Activated T-helper 9 cell treated with anti-CD3 and anti-CD28 coated beads, Interleukin-2, amount 50 U/mL, for 16 hours (primary cell): Measurements from ENCODE around the gene ELOVL6.
"Not testable (repeated sequence)": the region's sequence is repeated elsewhere in the genome, so short reads cannot be mapped to it uniquely, and the experiment has no call there.

Source experiments
- DNase-seq: peaks from one replicate; pipeline ENCODE4 v3.0.0-alpha.2; 2020; ENCODE audit warnings: low read depth

Gene ELOVL6

GRCh38 chr4:110160618-110161017 lies 37.8 kb downstream of the ELOVL6 start:
- no peak for DNase-seq

GRCh38 chr4:110159541-110159940 lies 38.9 kb downstream of the ELOVL6 start:
- no peak for DNase-seq

- DNase-seq: no peak
Observed at GRCh38 chr4:110157580-110157979, 40.8 kb downstream of the ELOVL6 start.

GRCh38 chr4:110157166-110157565 lies 41.2 kb downstream of the ELOVL6 start:
- DNase-seq: not testable (repeated sequence)

- no peak for DNase-seq
Observed at GRCh38 chr4:110156442-110156841, 42.0 kb downstream of the ELOVL6 start.

GRCh38 chr4:110155654-110156053 lies 42.8 kb downstream of the ELOVL6 start:
- no peak for DNase-seq

GRCh38 chr4:110154582-110154981 lies 43.8 kb downstream of the ELOVL6 start:
- no peak for DNase-seq

- no peak for DNase-seq
Observed at GRCh38 chr4:110152386-110152785, 46.0 kb downstream of the ELOVL6 start.

GRCh38 chr4:110149089-110149488 lies 49.3 kb downstream of the ELOVL6 start:
- no peak for DNase-seq

GRCh38 chr4:110142461-110142860 lies 56.0 kb downstream of the ELOVL6 start:
- no peak for DNase-seq

- DNase-seq: no peak
Observed at GRCh38 chr4:110139815-110140214, 58.6 kb downstream of the ELOVL6 start.

- DNase-seq: no peak
Observed at GRCh38 chr4:110139111-110139510, 59.3 kb downstream of the ELOVL6 start.

GRCh38 chr4:110138551-110138950 lies 59.9 kb downstream of the ELOVL6 start:
- DNase-seq: no peak

GRCh38 chr4:110137829-110138228 lies 60.6 kb downstream of the ELOVL6 start:
- no peak for DNase-seq

- no peak for DNase-seq
Observed at GRCh38 chr4:110135523-110135922, 62.9 kb downstream of the ELOVL6 start.

GRCh38 chr4:110135076-110135475 lies 63.3 kb downstream of the ELOVL6 start:
- DNase-seq: no peak

GRCh38 chr4:110134269-110134869 lies 64.0 kb downstream of the ELOVL6 start:
- no peak for DNase-seq

- DNase-seq: no peak
Observed at GRCh38 chr4:110132816-110133719, 65.3 kb downstream of the ELOVL6 start.

- DNase-seq: no peak
Observed at GRCh38 chr4:110131916-110132315, 66.5 kb downstream of the ELOVL6 start.

GRCh38 chr4:110130576-110131358 lies 67.6 kb downstream of the ELOVL6 start:
- DNase-seq: no peak

GRCh38 chr4:110129544-110129943 lies 68.9 kb downstream of the ELOVL6 start:
- DNase-seq: no peak

GRCh38 chr4:110128472-110128919 lies 69.9 kb downstream of the ELOVL6 start:
- DNase-seq: no peak

GRCh38 chr4:110128029-110128428 lies 70.4 kb downstream of the ELOVL6 start:
- no peak for DNase-seq
